ENCODE results near the gene GCLM. TPM values are rescaled to one million over a fixed set of nuclear protein-coding genes. Genes with fewer than 3 reads are reported as not detected.
A peak's percentile ranks its signal among the peaks of the same experiment; 100 is the strongest.

The GCLM gene
- total RNA-seq, 1 donor: 27.5 TPM

DNA sequence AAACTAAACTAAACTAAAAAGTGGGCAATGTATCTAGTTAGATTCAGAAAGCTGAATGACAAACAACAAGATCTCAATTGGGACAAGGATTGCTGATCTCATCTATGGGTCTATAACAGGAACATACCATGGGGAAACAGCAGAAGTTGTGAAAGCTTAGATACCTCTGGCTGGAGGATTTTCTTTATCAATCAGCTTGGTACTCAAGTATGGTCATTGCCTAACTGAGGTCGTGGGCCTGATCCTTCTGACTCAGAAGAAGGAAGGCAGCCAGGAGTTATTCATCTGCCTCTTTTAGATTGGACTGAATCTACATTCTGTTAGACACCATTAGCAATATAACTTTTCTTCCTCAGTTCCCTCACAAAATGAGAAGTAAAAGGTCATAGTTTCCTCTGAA lies 69.9 kb downstream of the GCLM start:
- TF ChIP-seq, protein P1, sequence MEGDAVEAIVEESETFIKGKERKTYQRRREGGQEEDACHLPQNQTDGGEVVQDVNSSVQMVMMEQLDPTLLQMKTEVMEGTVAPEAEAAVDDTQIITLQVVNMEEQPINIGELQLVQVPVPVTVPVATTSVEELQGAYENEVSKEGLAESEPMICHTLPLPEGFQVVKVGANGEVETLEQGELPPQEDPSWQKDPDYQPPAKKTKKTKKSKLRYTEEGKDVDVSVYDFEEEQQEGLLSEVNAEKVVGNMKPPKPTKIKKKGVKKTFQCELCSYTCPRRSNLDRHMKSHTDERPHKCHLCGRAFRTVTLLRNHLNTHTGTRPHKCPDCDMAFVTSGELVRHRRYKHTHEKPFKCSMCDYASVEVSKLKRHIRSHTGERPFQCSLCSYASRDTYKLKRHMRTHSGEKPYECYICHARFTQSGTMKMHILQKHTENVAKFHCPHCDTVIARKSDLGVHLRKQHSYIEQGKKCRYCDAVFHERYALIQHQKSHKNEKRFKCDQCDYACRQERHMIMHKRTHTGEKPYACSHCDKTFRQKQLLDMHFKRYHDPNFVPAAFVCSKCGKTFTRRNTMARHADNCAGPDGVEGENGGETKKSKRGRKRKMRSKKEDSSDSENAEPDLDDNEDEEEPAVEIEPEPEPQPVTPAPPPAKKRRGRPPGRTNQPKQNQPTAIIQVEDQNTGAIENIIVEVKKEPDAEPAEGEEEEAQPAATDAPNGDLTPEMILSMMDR (IDR thresholded peaks at IDR 0.05; ENCODE audit: extremely low read depth, low read depth, low read length): no peak

DNA sequence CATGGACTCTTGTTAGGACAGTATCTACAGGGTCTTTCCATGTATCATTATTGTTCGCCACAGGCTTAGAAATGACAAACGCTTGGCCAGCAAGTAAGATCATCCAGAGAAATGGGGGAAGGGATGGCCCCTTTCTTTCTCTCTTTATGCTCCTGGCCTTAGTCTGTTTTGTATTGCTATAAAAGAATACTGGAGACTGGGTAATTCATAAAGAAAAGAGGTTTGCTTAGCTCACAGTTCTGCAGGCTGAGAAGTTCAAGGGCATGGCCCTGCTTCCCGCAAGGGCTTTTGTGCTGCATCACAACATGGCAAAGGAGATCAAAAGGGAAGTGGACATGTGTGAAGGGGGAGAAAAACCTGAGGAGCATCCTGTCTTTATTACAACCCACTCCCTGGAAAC lies 71.3 kb downstream of the GCLM start:
- Histone ChIP-seq H2AFZ (ENCODE audit: low read length) (no peak overlapping the region), H3K27me3 (ENCODE audit: insufficient read depth, low read length) (no peaks in the 10 kb centered on the region), H3K9me3 (ENCODE audit: low read depth, low read length) (peaks cover 3% of the 10 kb centered on the region), H3K4me2 (ENCODE audit: insufficient read depth, low read length) (no peak overlapping the region), H4K20me1 (ENCODE audit: insufficient read depth, low read length) (no peaks in the 10 kb centered on the region), H3K79me2 (ENCODE audit: insufficient read depth, low read length) (no peaks in the 10 kb centered on the region), H3K36me3 (ENCODE audit: insufficient read depth, low read length) (no peaks in the 10 kb centered on the region), H3K4me3 (ENCODE audit: insufficient read depth, low read length) (no peak overlapping the region), H3K27ac (ENCODE audit: low read depth, low read length) (no peak overlapping the region), H3K4me1 (ENCODE audit: insufficient read depth, low read length) (peaks cover 19% of the 10 kb centered on the region)
- no peak for DNase-seq (ENCODE audit: insufficient read length, low spot score, missing footprints)
- TF ChIP-seq, protein P1 (IDR thresholded peaks at IDR 0.05; ENCODE audit: extremely low read depth, low read depth, low read length): no peak

More for the DNA sequence above, 69.9 kb downstream of the GCLM start:
- H3K36me3 ChIP-seq (ENCODE audit: insufficient read depth, low read length): no peaks in the 10 kb centered on the region
- peaks cover 33% of the 10 kb centered on the region for H3K4me1 ChIP-seq (ENCODE audit: insufficient read depth, low read length)
- H3K27ac ChIP-seq (ENCODE audit: low read depth, low read length): peak overlapping the region; percentile 44
- H4K20me1 ChIP-seq (ENCODE audit: insufficient read depth, low read length): no peaks in the 10 kb centered on the region
- H3K9me3 ChIP-seq (ENCODE audit: low read depth, low read length): no peaks in the 10 kb centered on the region
- H2AFZ ChIP-seq (ENCODE audit: low read length): no peak overlapping the region
- no peaks in the 10 kb centered on the region for H3K27me3 ChIP-seq (ENCODE audit: insufficient read depth, low read length)
- peak overlapping the region; percentile 8 for H3K4me2 ChIP-seq (ENCODE audit: insufficient read depth, low read length)
- H3K4me3 ChIP-seq (ENCODE audit: insufficient read depth, low read length): no peak overlapping the region
- H3K79me2 ChIP-seq (ENCODE audit: insufficient read depth, low read length): no peaks in the 10 kb centered on the region
- DNase-seq (ENCODE audit: insufficient read length, low spot score, missing footprints): peak; percentile 65

Small RNAs within 50 kb of the gene (small RNA-seq; reads per million reads assigned to genes)
- gene AL117351.2 (not detected), gene MIR760 (not detected)

Other genes with a start within 250 kb of the GCLM start
- gene BCAR3, start 227.6 kb downstream of the GCLM start, total RNA-seq: 34.0 and 37.1 TPM in 2 replicates
- gene DNTTIP2, start 30.2 kb downstream of the GCLM start, total RNA-seq: 23.5 and 25.3 TPM in 2 replicates
- under 0.01 and 1.1 TPM in 2 replicates for gene ABCA4, start 211.7 kb upstream of the GCLM start, total RNA-seq